B cell (primary cell): Measurements from ENCODE around the gene NBEAL2. TPM values are rescaled to one million over a fixed set of nuclear protein-coding genes. Genes with fewer than 3 reads are reported as not detected.

Source experiments
- ATAC-seq: fragments of 200-7000 bp; cut with Tn5 transposase; one replicate; pipeline ENCODE4 v1.10.0; 2021; ENCODE audit warnings: low read depth, mild to moderate bottlenecking, moderate number of reproducible peaks, moderate library complexity
- CTCF ChIA-PET: fragments of 350-600 bp; sonication (Branson Sonifier 250); formaldehyde crosslinking; loops from one replicate; lab custom pipeline; 2021; ENCODE audit warnings: antibody characterized with exemption, inconsistent platforms; lab: Charles Lee
- POLR2A ChIA-PET: fragments of 350-600 bp; sonication (Branson Sonifier 250); formaldehyde crosslinking; loops from one replicate; lab custom pipeline; 2021; ENCODE audit warnings: antibody characterized with exemption; lab: Charles Lee
- DNase-seq: peaks from one replicate; pipeline ENCODE4 v3.0.0; 2013
- H2AFZ ChIP-seq: 2 replicates; pipeline ENCODE4 v1.6.1; 2012; ENCODE audit warnings: mild to moderate bottlenecking, low read depth, low read length; ENCODE audit not compliant: insufficient read depth, poor library complexity, severe bottlenecking
- H3K27ac ChIP-seq, 2 donors: 1 replicate in 1 of 2; 2 replicates in 1 of 2; pipeline ENCODE4 v1.5.1; 2012 to 2013; ENCODE audit warnings: low read length in 2 of 2, mild to moderate bottlenecking in 2 of 2, moderate library complexity in 1 of 2
- H3K27me3 ChIP-seq, 4 experiments: fragments of 200-600 bp in 1 of 4; sonication (generic) in 1 of 4; replicated peaks in 1 of 4; 1 replicate in 2 of 4; 2 replicates in 2 of 4; pipeline versions ENCODE4 v1.6.1 to v1.7.0; 2013 to 2016; ENCODE audit warnings: low read length in 3 of 4, mild to moderate bottlenecking in 2 of 4, mixed read lengths in 1 of 4, moderate library complexity in 1 of 4; ENCODE audit not compliant: insufficient read depth in 4 of 4, control insufficient read depth in 3 of 4; ENCODE audit errors: control extremely low read depth in 1 of 4
- H3K36me3 ChIP-seq, 2 experiments: replicated peaks in 1 of 2; 1 replicate in 1 of 2; 2 replicates in 1 of 2; pipeline versions ENCODE4 v1.6.1 to v1.7.1; 2013; ENCODE audit warnings: low read length in 1 of 2; ENCODE audit not compliant: insufficient read depth in 2 of 2, control insufficient read depth in 1 of 2; ENCODE audit errors: control extremely low read depth in 1 of 2, extremely low read depth in 1 of 2
- H3K4me1 ChIP-seq, 2 donors: fragments of 200-600 bp in 1 of 2; sonication (generic) in 1 of 2; 1 replicate in 1 of 2; 2 replicates in 1 of 2; pipeline versions ENCODE4 v1.5.1 to v1.6.1; 2013 to 2017; ENCODE audit warnings: low read length in 2 of 2; ENCODE audit not compliant: control insufficient read depth in 2 of 2, insufficient read depth in 2 of 2
- H3K4me2 ChIP-seq: replicated peaks from 2 replicates; pipeline ENCODE3; 2012; ENCODE audit warnings: mild to moderate bottlenecking, low read depth, low read length; ENCODE audit not compliant: poor library complexity, severe bottlenecking
- H3K4me3 ChIP-seq, 5 experiments: fragments of 200-600 bp in 1 of 5; sonication (generic) in 1 of 5; 1 replicate in 3 of 5; 2 replicates in 2 of 5; pipeline versions ENCODE4 v1.5.1 to v1.7.0; 2011 to 2016; ENCODE audit warnings: low read length in 4 of 5, mild to moderate bottlenecking in 4 of 5, low read depth in 2 of 5, control low read depth in 1 of 5, moderate library complexity in 1 of 5; ENCODE audit not compliant: insufficient read depth in 1 of 5; ENCODE audit errors: control extremely low read depth in 1 of 5, extremely low read depth in 1 of 5
- H3K79me2 ChIP-seq: fragments of 200-600 bp; sonication (generic); one replicate; pipeline ENCODE4 v1.6.0; 2016; ENCODE audit warnings: low read length; ENCODE audit not compliant: control insufficient read depth, insufficient read depth
- H3K9ac ChIP-seq: fragments of 200-600 bp; sonication (generic); 2 replicates; pipeline ENCODE4 v1.6.1; 2017; ENCODE audit warnings: mild to moderate bottlenecking, low read length, moderate library complexity
- H3K9me3 ChIP-seq, 3 donors: one replicate each; pipeline versions ENCODE4 v1.6.1 to v1.7.1; 2013; ENCODE audit warnings: low read length in 2 of 3; ENCODE audit not compliant: control insufficient read depth in 2 of 3, insufficient read depth in 1 of 3; ENCODE audit errors: control extremely low read depth in 1 of 3
- H4K20me1 ChIP-seq: 2 replicates; pipeline ENCODE4 v1.6.0; 2012; ENCODE audit warnings: mild to moderate bottlenecking, low read length; ENCODE audit not compliant: insufficient read depth, control insufficient read depth, poor library complexity, severe bottlenecking
- H3K27ac Mint-ChIP-seq: one replicate; pipeline ENCODE4 v1.8.0; 2021; ENCODE audit warnings: mixed read lengths
- H3K27me3 Mint-ChIP-seq: one replicate; pipeline ENCODE4 v1.8.0; 2021; ENCODE audit warnings: mixed read lengths
- H3K4me1 Mint-ChIP-seq: one replicate; pipeline ENCODE4 v1.8.0; 2021; ENCODE audit warnings: mixed read lengths
- H3K4me3 Mint-ChIP-seq: one replicate; pipeline ENCODE4 v1.8.0; 2021; ENCODE audit warnings: mixed read lengths
- H3K9me3 Mint-ChIP-seq: one replicate; pipeline ENCODE4 v1.8.0; 2022; ENCODE audit warnings: mixed read lengths; ENCODE audit not compliant: insufficient read depth
- EZH2 ChIP-seq: IDR thresholded peaks from 2 replicates; pipeline ENCODE4 v1.6.1; 2012; ENCODE audit warnings: borderline replicate concordance, low read depth, mild to moderate bottlenecking, moderate library complexity, low read length; ENCODE audit not compliant: insufficient read depth, poor library complexity, severe bottlenecking
- WGBS: methylation state at CpG from one replicate; pipeline ENCODE4 v1.1.5; 2013; ENCODE audit warnings: missing lambda C conversion rate; ENCODE audit not compliant: insufficient coverage; 5-methylcytosine and 5-hydroxymethylcytosine counted together
- intact Hi-C: fragments of 100-400 bp; cut with micrococcal nuclease; formaldehyde crosslinking; loops from one replicate; pipeline ENCODE4 v1.10.0; 2022
- polyA plus RNA-seq: library from polyadenylated mRNA; depleted of rRNA; stranded (reverse); fragments of >200 nt; gene quantifications from 2 replicates; pipeline ENCODE4 v1.2.3, GENCODE V29; 2012
- total RNA-seq, 2 donors: library from RNA; stranded (reverse); fragments of 120-200 nt in 1 of 2; gene quantifications; 1 replicate in 1 of 2; 2 replicates in 1 of 2; pipeline versions ENCODE4 v1.2.3 to v1.2.4, GENCODE V29; 2013 to 2022
- TF ChIP-seq, protein P1 (sequence below): fragments of 200-600 bp; IDR thresholded peaks from one replicate; pipeline ENCODE4 v1.8.0; 2022; ENCODE audit warnings: antibody characterized with exemption, mild to moderate bottlenecking

The NBEAL2 gene
- total and polyA plus RNA-seq, 2 donors (not counting 1 experiment from before 2014, with no cell fraction given) = 63.8 to 155 TPM

- WGBS = 99% methylated on average over 16 of the region's 16 CpGs
- POLR2A ChIA-PET = no interaction called here
- H4K20me1 ChIP-seq = no peaks in the 10 kb centered on the region
- no peak overlapping the region for H3K4me2 ChIP-seq
- peaks cover 0 to 75% of the 10 kb centered on the region in 2 experiments for H3K36me3 ChIP-seq
- no peak overlapping the region for H2AFZ ChIP-seq
- H3K9me3 ChIP-seq = no peaks in the 10 kb centered on the region
- peaks cover 10% of the 10 kb centered on the region for H3K4me1 Mint-ChIP-seq
- H3K4me1 ChIP-seq = peaks cover 3 to 13% of the 10 kb centered on the region in 2 donors
- TF ChIP-seq, protein P1, sequence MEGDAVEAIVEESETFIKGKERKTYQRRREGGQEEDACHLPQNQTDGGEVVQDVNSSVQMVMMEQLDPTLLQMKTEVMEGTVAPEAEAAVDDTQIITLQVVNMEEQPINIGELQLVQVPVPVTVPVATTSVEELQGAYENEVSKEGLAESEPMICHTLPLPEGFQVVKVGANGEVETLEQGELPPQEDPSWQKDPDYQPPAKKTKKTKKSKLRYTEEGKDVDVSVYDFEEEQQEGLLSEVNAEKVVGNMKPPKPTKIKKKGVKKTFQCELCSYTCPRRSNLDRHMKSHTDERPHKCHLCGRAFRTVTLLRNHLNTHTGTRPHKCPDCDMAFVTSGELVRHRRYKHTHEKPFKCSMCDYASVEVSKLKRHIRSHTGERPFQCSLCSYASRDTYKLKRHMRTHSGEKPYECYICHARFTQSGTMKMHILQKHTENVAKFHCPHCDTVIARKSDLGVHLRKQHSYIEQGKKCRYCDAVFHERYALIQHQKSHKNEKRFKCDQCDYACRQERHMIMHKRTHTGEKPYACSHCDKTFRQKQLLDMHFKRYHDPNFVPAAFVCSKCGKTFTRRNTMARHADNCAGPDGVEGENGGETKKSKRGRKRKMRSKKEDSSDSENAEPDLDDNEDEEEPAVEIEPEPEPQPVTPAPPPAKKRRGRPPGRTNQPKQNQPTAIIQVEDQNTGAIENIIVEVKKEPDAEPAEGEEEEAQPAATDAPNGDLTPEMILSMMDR = no peak
- TF ChIP-seq EZH2 = no peak
- no peak overlapping the region for H3K4me3 ChIP-seq
- no peaks in the 10 kb centered on the region for H3K9me3 Mint-ChIP-seq
- CTCF ChIA-PET = no interaction called here
- H3K4me3 Mint-ChIP-seq = no peak overlapping the region
- ATAC-seq = no peak
- DNase-seq = no peak
- no peak overlapping the region for H3K27ac Mint-ChIP-seq
- intact Hi-C loops = no loop called here
- no peaks in the 10 kb centered on the region for H3K27me3 ChIP-seq
- no peak overlapping the region for H3K27ac ChIP-seq
- H3K27me3 Mint-ChIP-seq = no peaks in the 10 kb centered on the region
- H3K79me2 ChIP-seq = peaks cover 24% of the 10 kb centered on the region
- H3K9ac ChIP-seq = no peak overlapping the region
Measured at GRCh38 chr3:47001731-47002170, 22.3 kb downstream of the NBEAL2 start.

DNA sequence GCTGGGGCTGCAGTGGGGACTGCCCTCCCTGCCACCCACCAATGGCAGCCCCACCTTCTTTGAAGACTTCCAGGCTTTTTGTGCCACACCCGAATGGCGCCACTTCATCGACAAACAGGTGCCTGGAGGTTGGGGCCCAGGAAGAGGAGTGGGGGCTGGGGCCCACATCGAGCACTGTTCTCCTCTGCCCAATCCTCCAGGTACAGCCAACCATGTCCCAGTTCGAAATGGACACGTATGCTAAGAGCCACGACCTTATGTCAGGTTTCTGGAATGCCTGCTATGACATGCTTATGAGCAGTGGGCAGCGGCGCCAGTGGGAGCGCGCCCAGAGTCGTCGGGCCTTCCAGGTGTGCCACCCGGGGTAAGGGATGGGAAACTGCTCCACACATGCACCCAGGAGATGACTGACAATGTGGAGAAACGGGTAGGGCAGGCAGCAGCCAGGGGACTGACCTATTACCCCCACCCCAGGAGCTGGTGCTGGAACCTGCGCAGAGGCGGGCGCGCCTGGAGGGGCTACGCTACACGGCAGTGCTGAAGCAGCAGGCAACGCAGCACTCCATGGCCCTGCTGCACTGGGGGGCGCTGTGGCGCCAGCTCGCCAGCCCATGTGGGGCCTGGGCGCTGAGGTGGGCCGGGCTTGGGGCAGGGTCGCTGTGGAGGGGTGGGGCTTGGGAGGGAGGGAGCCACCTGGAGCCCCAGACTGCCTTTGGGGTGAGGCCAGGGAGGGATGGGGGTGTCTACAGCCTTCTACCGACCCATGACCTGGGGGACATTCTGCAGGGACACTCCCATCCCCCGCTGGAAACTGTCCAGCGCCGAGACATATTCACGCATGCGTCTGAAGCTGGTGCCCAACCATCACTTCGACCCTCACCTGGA lies 22.9 kb downstream of the NBEAL2 start:
- ATAC-seq = no peak
- peaks cover 0 to 75% of the 10 kb centered on the region in 2 experiments for H3K36me3 ChIP-seq
- DNase-seq = no peak
- Mint-ChIP-seq H3K4me1 (peaks cover 5% of the 10 kb centered on the region), H3K27ac (no peak overlapping the region), H3K4me3 (no peak overlapping the region), H3K9me3 (no peaks in the 10 kb centered on the region), H3K27me3 (no peaks in the 10 kb centered on the region)
- H3K4me3 ChIP-seq = no peak overlapping the region
- TF ChIP-seq, protein P1 = no peak
- TF ChIP-seq EZH2 = no peak
- ChIA-PET CTCF (interaction anchor here (1.2 kb wide), 2 partner anchors 10 to 79 kb away, joined by 3 to 6 read pairs; no protein-coding TSS in a partner anchor), POLR2A (interaction anchor here (0.6 kb wide), 1 partner anchor 13 kb away, joined by 3 read pairs; no protein-coding TSS in a partner anchor)
- no peaks in the 10 kb centered on the region for H4K20me1 ChIP-seq
- no peaks in the 10 kb centered on the region for H3K27me3 ChIP-seq
- 96% methylated on average over 33 of the region's 35 CpGs for WGBS
- H2AFZ ChIP-seq = no peak overlapping the region
- H3K9ac ChIP-seq = no peak overlapping the region
- H3K9me3 ChIP-seq = no peaks in the 10 kb centered on the region
- H3K79me2 ChIP-seq = peaks cover 20% of the 10 kb centered on the region
- no peak overlapping the region for H3K4me2 ChIP-seq
- no peak overlapping the region for H3K27ac ChIP-seq
- peaks cover 3 to 10% of the 10 kb centered on the region in 2 donors for H3K4me1 ChIP-seq
- intact Hi-C loops = no loop called here
